Immature natural killer cell (primary cell): ENCODE data around the gene LRP1B. TPM values are rescaled to one million over a fixed set of nuclear protein-coding genes. Genes with fewer than 3 reads are reported as not detected.

ENCODE experiments used
- DNase-seq, 3 donors: peaks; one replicate each; pipeline ENCODE4 v3.0.0; 2022; ENCODE audit warnings: mixed read lengths in 1 of 3
- H3K27ac Mint-ChIP-seq, 6 donors: one replicate each; pipeline ENCODE4 v1.8.0; 2020; ENCODE audit warnings: mixed read lengths in 6 of 6, mild to moderate bottlenecking in 5 of 6, inconsistent platforms in 4 of 6, moderate library complexity in 3 of 6
- H3K27me3 Mint-ChIP-seq, 3 donors: one replicate each; pipeline ENCODE4 v1.8.0; 2020 to 2021; ENCODE audit warnings: low read depth in 3 of 3, mild to moderate bottlenecking in 3 of 3, mixed read lengths in 3 of 3, moderate library complexity in 3 of 3, inconsistent platforms in 1 of 3
- H3K36me3 Mint-ChIP-seq, 3 donors: one replicate each; pipeline ENCODE4 v1.8.0; 2020; ENCODE audit warnings: mixed read lengths in 3 of 3, inconsistent platforms in 2 of 3, mild to moderate bottlenecking in 2 of 3
- H3K4me1 Mint-ChIP-seq, 2 donors: one replicate each; pipeline ENCODE4 v1.8.0; 2020; ENCODE audit warnings: inconsistent platforms in 2 of 2, mild to moderate bottlenecking in 2 of 2, mixed read lengths in 2 of 2, moderate library complexity in 1 of 2
- H3K4me3 Mint-ChIP-seq, 5 donors: one replicate each; pipeline ENCODE4 v1.8.0; 2020; ENCODE audit warnings: mild to moderate bottlenecking in 5 of 5, mixed read lengths in 5 of 5, inconsistent platforms in 3 of 5, moderate library complexity in 3 of 5
- H3K9me3 Mint-ChIP-seq, 6 donors: one replicate each; pipeline ENCODE4 v1.8.0; 2020; ENCODE audit warnings: mild to moderate bottlenecking in 6 of 6, mixed read lengths in 6 of 6, inconsistent platforms in 4 of 6, moderate library complexity in 3 of 6
- polyA plus RNA-seq, 3 donors: library from polyadenylated mRNA; unstranded; fragments of 300-500 nt; fragmentation: Illumina TruSeq; gene quantifications; one replicate each; pipeline ENCODE4 v1.2.3, GENCODE V29; 2021

LRP1B gene
- polyA plus RNA-seq, 3 donors from 2014 or later, result not detected

DNA sequence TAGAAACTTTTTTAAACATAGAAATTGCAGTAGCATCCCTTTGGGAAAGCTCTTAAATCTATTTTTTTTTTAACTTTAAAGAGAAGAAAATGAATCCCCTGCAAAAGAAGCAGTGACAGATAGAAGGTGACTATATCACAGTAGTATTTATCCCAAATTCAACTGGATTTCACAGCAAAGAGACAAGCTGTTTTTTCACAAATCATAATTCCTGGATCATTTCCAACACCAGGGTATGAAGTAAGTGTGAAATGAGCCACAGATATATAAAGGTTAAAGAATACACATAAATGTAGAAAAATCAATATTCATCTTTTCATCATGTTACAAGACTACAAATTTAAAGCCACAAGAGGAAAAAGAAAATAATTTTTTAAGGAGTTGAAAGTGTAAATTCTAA, 1945.7 kb downstream of the LRP1B start:
- H3K27me3 Mint-ChIP-seq, result peaks cover 0 to 2% (median 0%) of the 10 kb centered on the region in 3 donors
- no peaks in the 10 kb centered on the region for H3K4me1 Mint-ChIP-seq
- H3K36me3 Mint-ChIP-seq, result peaks cover 0 to 4% (median 0%) of the 10 kb centered on the region in 3 donors
- no peak overlapping the region for H3K27ac Mint-ChIP-seq
- peaks cover 8 to 45% (median 29%) of the 10 kb centered on the region in 6 donors for H3K9me3 Mint-ChIP-seq
- DNase-seq, result no peak
- H3K4me3 Mint-ChIP-seq, result no peak overlapping the region

GRCh38 chr2:140183056-140183765, 1947.6 kb downstream of the LRP1B start:
- peaks cover 9 to 49% (median 33%) of the 10 kb centered on the region in 6 donors for H3K9me3 Mint-ChIP-seq
- H3K27ac Mint-ChIP-seq, result no peak overlapping the region
- no peak for DNase-seq
- H3K4me1 Mint-ChIP-seq, result no peaks in the 10 kb centered on the region
- H3K27me3 Mint-ChIP-seq, result peaks cover 0 to 2% (median 0%) of the 10 kb centered on the region in 3 donors
- no peak overlapping the region for H3K4me3 Mint-ChIP-seq
- peaks cover 0 to 4% (median 0%) of the 10 kb centered on the region in 3 donors for H3K36me3 Mint-ChIP-seq
